Ishikawa (cell line): ENCODE data around the gene NCKAP1.

Experiments used
- CEBPB ChIP-seq: IDR thresholded peaks from 2 replicates; pipeline ENCODE4 v1.6.1; 2012
- CREB1 ChIP-seq: IDR thresholded peaks from 2 replicates; pipeline ENCODE4 v1.6.1; 2012; ENCODE audit warnings: low read depth
- EGR1 ChIP-seq: IDR thresholded peaks from 2 replicates; pipeline ENCODE4 v1.6.1; 2012
- EP300 ChIP-seq: IDR thresholded peaks from 2 replicates; pipeline ENCODE4 v1.6.1; 2012; ENCODE audit warnings: borderline replicate concordance
- FOXM1 ChIP-seq: IDR thresholded peaks from 2 replicates; pipeline ENCODE4 v1.6.1; 2012; ENCODE audit warnings: low read depth, borderline replicate concordance
- NFIC ChIP-seq: IDR thresholded peaks from 2 replicates; pipeline ENCODE4 v1.6.1; 2012
- RAD21 ChIP-seq: IDR thresholded peaks from 2 replicates; pipeline ENCODE4 v1.6.1; 2012; ENCODE audit warnings: low read depth
- TAF1 ChIP-seq: IDR thresholded peaks from 2 replicates; pipeline ENCODE4 v1.6.1; 2012; ENCODE audit warnings: low read depth, mild to moderate bottlenecking
- TCF12 ChIP-seq: IDR thresholded peaks from 2 replicates; pipeline ENCODE4 v1.6.1; 2012; ENCODE audit warnings: low read depth
- TEAD4 ChIP-seq: IDR thresholded peaks from 2 replicates; pipeline ENCODE4 v1.6.1; 2012
- YY1 ChIP-seq: IDR thresholded peaks from 2 replicates; pipeline ENCODE4 v1.6.1; 2012; ENCODE audit warnings: low read depth
- ZBTB7A ChIP-seq: IDR thresholded peaks from 2 replicates; pipeline ENCODE4 v1.6.1; 2012; ENCODE audit warnings: low read depth
- TF ChIP-seq, protein P1 (sequence below): IDR thresholded peaks from 2 replicates; pipeline ENCODE4 v1.6.1; 2012; ENCODE audit warnings: low read depth, mild to moderate bottlenecking
- TF ChIP-seq, protein P2 (sequence below): IDR thresholded peaks from 2 replicates; pipeline ENCODE4 v1.6.1; 2012
- TF ChIP-seq, protein P3 (sequence below): IDR thresholded peaks from 2 replicates; pipeline ENCODE4 v1.6.1; 2012

Gene NCKAP1

DNA sequence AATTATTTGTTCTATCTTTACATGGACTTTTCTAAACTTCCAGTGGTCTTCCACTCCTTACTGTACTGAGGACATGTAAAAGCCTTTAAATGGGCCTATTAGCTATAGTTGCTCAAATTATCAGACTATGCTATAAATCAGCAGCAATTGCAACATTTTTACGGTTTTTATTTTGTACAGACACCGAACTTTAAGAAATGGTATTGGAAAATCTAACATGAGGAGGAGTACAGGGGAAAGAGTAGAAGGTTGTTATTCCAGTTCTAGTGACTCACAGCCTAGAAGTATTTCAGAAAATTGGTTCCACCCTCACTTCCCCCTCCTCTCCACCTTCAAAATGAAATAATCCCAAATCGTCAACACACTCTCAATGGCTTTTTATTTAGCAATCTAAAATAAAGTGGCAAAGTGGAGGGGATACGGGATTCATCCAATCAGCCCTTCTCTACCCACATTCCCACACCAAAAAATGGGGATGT is 1.1 kb downstream of the NCKAP1 start:
- TF ChIP-seq, protein P1, sequence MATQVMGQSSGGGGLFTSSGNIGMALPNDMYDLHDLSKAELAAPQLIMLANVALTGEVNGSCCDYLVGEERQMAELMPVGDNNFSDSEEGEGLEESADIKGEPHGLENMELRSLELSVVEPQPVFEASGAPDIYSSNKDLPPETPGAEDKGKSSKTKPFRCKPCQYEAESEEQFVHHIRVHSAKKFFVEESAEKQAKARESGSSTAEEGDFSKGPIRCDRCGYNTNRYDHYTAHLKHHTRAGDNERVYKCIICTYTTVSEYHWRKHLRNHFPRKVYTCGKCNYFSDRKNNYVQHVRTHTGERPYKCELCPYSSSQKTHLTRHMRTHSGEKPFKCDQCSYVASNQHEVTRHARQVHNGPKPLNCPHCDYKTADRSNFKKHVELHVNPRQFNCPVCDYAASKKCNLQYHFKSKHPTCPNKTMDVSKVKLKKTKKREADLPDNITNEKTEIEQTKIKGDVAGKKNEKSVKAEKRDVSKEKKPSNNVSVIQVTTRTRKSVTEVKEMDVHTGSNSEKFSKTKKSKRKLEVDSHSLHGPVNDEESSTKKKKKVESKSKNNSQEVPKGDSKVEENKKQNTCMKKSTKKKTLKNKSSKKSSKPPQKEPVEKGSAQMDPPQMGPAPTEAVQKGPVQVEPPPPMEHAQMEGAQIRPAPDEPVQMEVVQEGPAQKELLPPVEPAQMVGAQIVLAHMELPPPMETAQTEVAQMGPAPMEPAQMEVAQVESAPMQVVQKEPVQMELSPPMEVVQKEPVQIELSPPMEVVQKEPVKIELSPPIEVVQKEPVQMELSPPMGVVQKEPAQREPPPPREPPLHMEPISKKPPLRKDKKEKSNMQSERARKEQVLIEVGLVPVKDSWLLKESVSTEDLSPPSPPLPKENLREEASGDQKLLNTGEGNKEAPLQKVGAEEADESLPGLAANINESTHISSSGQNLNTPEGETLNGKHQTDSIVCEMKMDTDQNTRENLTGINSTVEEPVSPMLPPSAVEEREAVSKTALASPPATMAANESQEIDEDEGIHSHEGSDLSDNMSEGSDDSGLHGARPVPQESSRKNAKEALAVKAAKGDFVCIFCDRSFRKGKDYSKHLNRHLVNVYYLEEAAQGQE: no peak
- no peak for TF ChIP-seq NFIC
- TF ChIP-seq CREB1: no peak
- TF ChIP-seq EP300: no peak
- TF ChIP-seq, protein P2, sequence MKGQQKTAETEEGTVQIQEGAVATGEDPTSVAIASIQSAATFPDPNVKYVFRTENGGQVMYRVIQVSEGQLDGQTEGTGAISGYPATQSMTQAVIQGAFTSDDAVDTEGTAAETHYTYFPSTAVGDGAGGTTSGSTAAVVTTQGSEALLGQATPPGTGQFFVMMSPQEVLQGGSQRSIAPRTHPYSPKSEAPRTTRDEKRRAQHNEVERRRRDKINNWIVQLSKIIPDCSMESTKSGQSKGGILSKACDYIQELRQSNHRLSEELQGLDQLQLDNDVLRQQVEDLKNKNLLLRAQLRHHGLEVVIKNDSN: no peak
- no peak for TF ChIP-seq EGR1
- no peak for TF ChIP-seq TEAD4
- no peak for TF ChIP-seq CEBPB
- TF ChIP-seq TCF12: no peak
- TF ChIP-seq, protein P3, sequence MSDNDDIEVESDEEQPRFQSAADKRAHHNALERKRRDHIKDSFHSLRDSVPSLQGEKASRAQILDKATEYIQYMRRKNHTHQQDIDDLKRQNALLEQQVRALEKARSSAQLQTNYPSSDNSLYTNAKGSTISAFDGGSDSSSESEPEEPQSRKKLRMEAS: no peak
- no peak for TF ChIP-seq RAD21
- TF ChIP-seq TAF1: no peak
- no peak for TF ChIP-seq YY1
- no peak for TF ChIP-seq FOXM1
- TF ChIP-seq ZBTB7A: no peak

DNA sequence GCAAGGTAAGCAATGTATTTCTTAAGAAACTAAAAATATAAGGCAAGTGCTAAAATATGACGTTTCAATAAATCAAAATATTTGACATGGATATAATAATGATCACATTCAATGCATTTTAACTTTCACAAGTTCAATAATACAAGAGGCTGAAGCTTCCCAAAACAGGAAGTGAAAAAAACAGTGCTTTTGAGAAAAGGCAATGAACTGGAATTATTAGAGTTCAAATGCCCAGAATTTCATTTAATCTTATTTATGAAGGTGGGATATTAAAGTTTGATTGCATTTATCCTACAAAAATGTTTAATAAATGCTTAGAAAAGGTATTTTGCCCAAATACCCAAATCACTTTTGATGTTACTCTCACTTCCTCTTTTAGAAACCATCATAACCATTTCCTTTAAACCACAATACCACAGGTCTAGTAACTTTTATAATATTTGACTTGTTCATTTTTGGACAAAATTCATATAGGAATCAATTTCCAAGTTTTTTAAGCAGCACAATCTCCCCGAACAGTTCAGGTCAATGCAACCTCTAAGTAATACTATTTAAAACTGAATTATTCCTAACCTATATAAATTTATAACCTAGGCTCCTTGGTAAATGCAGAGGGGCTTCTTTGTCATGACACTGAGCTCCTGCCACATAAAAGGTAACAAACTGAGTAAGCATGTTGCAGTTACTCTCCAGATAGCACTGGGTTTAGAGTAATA is 2.1 kb downstream of the NCKAP1 start:
- TF ChIP-seq, protein P1: no peak
- TF ChIP-seq YY1 (no peak), FOXM1 (no peak), EP300 (no peak), CEBPB (no peak), TCF12 (no peak), NFIC (no peak), CREB1 (no peak), EGR1 (no peak), ZBTB7A (no peak), TAF1 (no peak), TEAD4 (no peak), RAD21 (no peak)
- TF ChIP-seq, protein P3: no peak
- TF ChIP-seq, protein P2: no peak

DNA sequence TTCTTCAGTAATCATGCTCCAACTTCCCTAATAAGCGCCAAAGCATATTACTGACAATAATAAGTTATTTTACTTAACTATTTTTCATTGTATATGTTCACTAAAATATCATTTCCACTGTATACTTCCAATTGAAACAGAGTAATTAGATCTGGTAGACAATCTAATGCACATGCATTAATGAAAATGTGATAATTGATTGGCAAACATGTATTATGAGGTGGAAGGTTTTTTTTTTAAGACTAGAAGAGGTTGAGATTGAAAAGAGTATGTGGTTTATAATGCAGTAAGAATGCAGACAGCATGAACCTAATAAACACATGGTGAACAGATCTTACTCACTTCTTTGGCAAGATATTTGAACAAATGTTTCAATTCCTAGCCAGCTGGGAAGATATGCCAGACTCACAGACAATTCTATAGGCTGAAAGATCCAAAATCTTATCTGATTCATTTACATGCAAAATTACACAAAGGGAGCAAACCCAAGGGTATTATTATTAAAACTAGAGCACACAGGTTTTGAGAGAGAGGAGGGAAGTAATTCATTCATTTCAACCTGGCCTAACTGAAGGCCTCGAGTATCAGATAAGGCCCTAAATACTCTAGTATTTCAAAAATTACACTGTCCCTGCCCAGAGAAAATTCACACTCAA is 2.8 kb downstream of the NCKAP1 start:
- TF ChIP-seq EP300 (no peak), TCF12 (no peak), RAD21 (no peak), CREB1 (no peak), EGR1 (no peak), YY1 (no peak), FOXM1 (no peak), TAF1 (no peak), TEAD4 (no peak), CEBPB (no peak), NFIC (no peak), ZBTB7A (no peak)
- TF ChIP-seq, protein P1: no peak
- TF ChIP-seq, protein P2: no peak
- TF ChIP-seq, protein P3: no peak
